ENCODE results near the gene TRMT61A.

TRMT61A gene

DNA sequence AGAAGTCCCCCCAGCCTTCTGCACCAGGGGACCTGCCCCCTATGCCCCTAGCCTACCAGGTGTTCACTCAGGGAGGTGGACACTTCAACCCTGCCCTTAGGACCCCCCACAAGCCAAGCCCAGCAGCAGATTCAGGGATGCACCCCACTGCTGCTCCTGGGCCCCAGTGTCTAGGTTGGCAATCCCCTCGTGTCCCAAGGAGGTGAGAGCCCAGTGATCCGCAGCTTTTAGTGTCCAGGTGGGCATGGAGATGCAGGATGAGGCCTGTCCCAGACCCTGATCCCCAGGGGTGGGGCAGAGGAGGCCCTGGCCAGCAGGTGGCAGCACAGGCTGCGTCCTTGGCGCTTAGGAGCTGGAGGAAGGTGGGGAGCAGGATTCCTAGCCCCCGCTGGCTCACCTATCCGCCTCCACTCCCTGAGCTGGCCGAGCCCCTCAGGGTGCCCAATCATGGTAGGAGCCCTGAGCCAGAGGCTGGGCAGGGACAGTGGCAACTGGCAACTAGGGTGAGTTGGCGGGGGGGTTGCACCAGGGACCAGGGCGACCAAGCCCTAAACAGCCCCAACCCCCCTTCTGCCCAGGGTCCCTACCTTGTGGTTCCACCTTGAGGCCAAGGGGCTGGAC lies 10.5 kb upstream of the TRMT61A start:
- CTCF ChIA-PET, result interaction anchor here (0.6 to 9.5 kb wide), 28 partner anchors 9 to 461 kb away, joined by 3 to 214 read pairs (median 4); partner anchors contain the start of genes BAG5 and TRMT61A

DNA sequence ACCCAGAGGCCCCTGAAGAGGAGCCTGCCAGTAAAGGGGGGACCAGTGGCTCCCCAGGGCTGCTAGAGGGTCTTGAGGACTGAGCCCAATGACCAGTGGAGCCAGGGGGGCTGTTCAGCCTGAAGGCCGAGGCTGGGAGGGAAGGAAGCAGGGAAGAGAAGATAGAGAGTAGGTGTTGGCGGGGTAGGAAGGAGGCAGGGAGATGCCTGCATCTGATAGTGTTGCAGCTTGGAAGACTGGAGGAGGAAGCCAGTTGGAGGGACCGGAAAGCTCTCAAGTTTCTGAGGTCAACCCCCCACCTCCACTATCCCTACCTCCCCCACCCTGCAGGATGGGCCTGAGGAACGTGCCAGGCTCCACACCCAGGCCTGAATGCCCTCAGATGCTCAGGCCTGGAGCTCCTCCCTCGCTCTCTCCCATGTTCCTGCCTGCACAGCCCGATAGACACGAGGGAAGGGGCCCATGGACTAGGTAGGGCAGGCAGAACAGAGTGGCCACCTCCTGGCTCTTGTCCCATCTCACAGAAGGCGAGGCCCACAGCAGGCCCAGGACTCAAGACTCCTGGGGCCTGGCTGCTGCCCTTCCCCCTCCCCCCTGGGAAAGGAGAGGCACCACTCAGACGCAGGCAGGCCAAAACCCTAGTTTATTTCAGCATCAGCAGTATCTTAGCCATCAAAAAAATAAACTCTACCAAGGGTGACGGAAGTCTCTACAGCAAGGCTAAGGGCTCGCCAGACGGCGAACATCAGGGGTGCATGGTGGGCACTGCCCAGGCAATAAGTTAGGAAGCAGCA lies 9.8 kb upstream of the TRMT61A start:
- no peak for DNase-seq (ENCODE audit: extremely low spot score)
- CTCF ChIA-PET, result interaction anchor here (0.6 to 9.5 kb wide), 27 partner anchors 10 to 461 kb away, joined by 3 to 214 read pairs (median 4); partner anchors contain the start of genes BAG5 and TRMT61A
- POLR2A ChIA-PET, result no interaction called here
- TF ChIP-seq, protein P1, sequence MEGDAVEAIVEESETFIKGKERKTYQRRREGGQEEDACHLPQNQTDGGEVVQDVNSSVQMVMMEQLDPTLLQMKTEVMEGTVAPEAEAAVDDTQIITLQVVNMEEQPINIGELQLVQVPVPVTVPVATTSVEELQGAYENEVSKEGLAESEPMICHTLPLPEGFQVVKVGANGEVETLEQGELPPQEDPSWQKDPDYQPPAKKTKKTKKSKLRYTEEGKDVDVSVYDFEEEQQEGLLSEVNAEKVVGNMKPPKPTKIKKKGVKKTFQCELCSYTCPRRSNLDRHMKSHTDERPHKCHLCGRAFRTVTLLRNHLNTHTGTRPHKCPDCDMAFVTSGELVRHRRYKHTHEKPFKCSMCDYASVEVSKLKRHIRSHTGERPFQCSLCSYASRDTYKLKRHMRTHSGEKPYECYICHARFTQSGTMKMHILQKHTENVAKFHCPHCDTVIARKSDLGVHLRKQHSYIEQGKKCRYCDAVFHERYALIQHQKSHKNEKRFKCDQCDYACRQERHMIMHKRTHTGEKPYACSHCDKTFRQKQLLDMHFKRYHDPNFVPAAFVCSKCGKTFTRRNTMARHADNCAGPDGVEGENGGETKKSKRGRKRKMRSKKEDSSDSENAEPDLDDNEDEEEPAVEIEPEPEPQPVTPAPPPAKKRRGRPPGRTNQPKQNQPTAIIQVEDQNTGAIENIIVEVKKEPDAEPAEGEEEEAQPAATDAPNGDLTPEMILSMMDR (IDR thresholded peaks at IDR 0.05; ENCODE audit: control extremely low read depth, extremely low read depth, low read depth, missing control alignments), result no peak

More for the DNA sequence above, 10.5 kb upstream of the TRMT61A start:
- TF ChIP-seq, protein P1 (IDR thresholded peaks at IDR 0.05; ENCODE audit: control extremely low read depth, extremely low read depth, low read depth, missing control alignments), result peak; percentile 98
- peak; percentile 85 for DNase-seq (ENCODE audit: extremely low spot score)
- POLR2A ChIA-PET, result no interaction called here

DNA sequence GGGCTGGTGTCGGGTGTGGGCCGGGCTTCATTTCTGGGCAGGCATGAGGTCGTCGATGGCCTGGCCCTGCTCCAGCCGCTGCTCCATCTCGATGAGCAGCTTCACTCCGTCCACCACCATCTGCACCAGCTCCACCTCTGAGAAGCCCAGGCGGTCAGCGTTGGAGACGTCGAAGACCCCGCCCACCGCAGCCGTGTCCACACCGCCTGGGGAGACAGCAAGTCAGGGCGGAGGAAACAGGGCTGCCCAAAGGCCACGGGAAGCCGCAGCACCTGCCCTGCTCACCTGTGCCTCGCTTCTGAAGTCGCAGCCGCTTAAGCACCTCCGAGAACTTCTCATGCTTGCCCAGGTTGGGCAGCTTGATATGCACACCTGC lies 9.2 kb upstream of the TRMT61A start:
- TF ChIP-seq, protein P1 (IDR thresholded peaks at IDR 0.05; ENCODE audit: control extremely low read depth, extremely low read depth, low read depth, missing control alignments), result no peak
- POLR2A ChIA-PET, result no interaction called here
- no peak for DNase-seq (ENCODE audit: extremely low spot score)
- CTCF ChIA-PET, result interaction anchor here (1.3 to 9.5 kb wide), 11 partner anchors 10 to 104 kb away, joined by 3 to 214 read pairs (median 17); partner anchors contain the start of gene TRMT61A

DNA sequence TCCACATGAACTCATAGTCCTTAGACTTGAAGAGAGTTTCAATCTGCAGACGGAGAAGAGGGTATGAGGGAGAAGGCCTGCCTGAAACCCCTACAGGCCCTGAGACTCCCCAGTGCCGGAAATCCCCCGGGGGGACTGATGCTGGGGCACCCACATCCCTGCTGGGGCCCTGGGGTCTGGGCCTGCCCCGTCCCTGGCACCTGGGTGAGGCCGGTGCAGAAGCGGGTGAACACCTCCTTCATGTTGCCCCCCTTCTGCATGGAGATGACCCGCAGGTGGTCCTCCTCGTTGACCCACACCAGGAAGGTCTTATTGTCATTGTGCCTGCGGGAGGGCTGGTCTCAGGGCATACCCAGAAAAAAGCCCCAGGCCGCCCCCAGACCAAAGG lies 8.7 kb upstream of the TRMT61A start:
- TF ChIP-seq, protein P1 (IDR thresholded peaks at IDR 0.05; ENCODE audit: control extremely low read depth, extremely low read depth, low read depth, missing control alignments), result no peak
- POLR2A ChIA-PET, result interaction anchor here (1.1 kb wide), 1 partner anchor 9 kb away, joined by 3 read pairs; the partner anchor contains the start of gene TRMT61A
- CTCF ChIA-PET, result interaction anchor here (0.9 to 9.5 kb wide), 11 partner anchors 8 to 104 kb away, joined by 3 to 214 read pairs (median 6); partner anchors contain the start of gene TRMT61A
- DNase-seq (ENCODE audit: extremely low spot score), result no peak

DNA sequence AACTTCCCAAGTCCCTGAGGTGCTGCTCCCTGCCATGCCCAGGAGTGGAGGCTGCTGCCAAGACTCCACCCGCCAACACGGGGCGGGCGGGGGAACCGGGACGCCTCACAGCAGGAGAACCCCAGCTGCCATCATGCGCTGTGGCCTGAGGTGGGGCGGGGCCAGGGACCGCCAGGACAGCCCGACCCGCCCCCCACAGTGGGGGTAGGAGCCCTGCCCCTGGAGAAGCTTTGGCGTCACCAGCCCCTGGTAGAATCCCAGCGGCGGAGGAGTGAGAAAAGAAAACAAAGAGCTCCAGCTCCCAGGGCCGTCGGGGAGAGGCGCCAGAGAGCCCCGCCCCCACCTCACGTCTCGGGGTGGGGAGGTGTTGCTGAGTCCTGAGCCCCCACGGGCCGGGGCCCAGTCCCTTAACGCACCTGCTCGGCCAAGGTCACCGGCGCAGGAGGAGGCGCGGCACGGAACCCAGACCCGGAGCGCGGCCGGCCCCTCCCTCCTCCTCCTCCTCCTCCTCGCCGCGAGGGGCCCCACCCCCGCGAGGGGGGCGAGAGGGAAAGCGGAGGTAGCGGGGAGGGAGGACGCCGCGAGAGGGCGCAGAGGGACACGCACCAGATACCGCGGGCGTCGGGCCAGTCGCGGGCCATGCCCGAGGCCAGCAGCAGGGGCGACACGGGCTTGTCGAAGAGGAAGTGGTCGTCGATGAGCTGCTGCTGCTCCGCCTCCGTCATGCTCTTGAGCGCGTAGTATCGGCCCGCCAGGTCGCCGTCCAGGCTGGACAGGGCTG lies 8.1 kb upstream of the TRMT61A start:
- ChIA-PET CTCF (interaction anchor here (0.6 to 9.5 kb wide), 13 partner anchors 9 to 389 kb away, joined by 3 to 214 read pairs (median 3); no protein-coding TSS in a partner anchor), POLR2A (interaction anchor here (0.6 to 1.1 kb wide), 2 partner anchors 8 to 185 kb away, joined by 3 read pairs; partner anchors contain the start of gene TRMT61A)
- peak; percentile 79 for DNase-seq (ENCODE audit: extremely low spot score)
- TF ChIP-seq, protein P1 (IDR thresholded peaks at IDR 0.05; ENCODE audit: control extremely low read depth, extremely low read depth, low read depth, missing control alignments), result peak; percentile 71
